H1 (cell line): ENCODE data around the gene PLCB3. TPM values are rescaled to one million over a fixed set of nuclear protein-coding genes. Genes with fewer than 3 reads are reported as not detected.

Experiments used
- CTCF ChIA-PET: fragments of 300-600 bp; sonication (Branson Sonifier 250); formaldehyde crosslinking; loops from one replicate; lab custom pipeline; 2021; ENCODE audit not compliant: partially characterized antibody; lab: Charles Lee
- POLR2A ChIA-PET: fragments of 300-600 bp; sonication (Branson Sonifier 250); formaldehyde crosslinking; loops from one replicate; lab custom pipeline; 2021; ENCODE audit warnings: inconsistent platforms; ENCODE audit not compliant: partially characterized antibody; lab: Charles Lee
- DNase-seq, 2 experiments: peaks; one replicate each; pipeline versions ENCODE4 v3.0.0 to v3.0.0-alpha.2; 2010 to 2022; ENCODE audit warnings: low spot score in 2 of 2, low read depth in 1 of 2, mixed read lengths in 1 of 2
- FAIRE-seq: peaks from 2 replicates; lab custom pipeline; 2011; peaks lifted over from hg19 to GRCh38; lab: Jason Lieb, UNC
- H2AFZ ChIP-seq: 2 replicates; pipeline ENCODE4 v1.8.1; 2012; ENCODE audit warnings: low read length, inconsistent platforms
- H2AK5ac ChIP-seq: 2 replicates; pipeline ENCODE4 v1.6.1; 2013; ENCODE audit warnings: low read depth, low read length
- H2BK120ac ChIP-seq: replicated peaks from 2 replicates; pipeline ENCODE3; 2013; ENCODE audit warnings: low read depth, low read length, inconsistent platforms
- H2BK12ac ChIP-seq: 2 replicates; pipeline ENCODE4 v1.6.1; 2013; ENCODE audit warnings: low read depth, low read length
- H2BK15ac ChIP-seq: 2 replicates; pipeline ENCODE4 v1.6.1; 2013; ENCODE audit warnings: low read length
- H2BK20ac ChIP-seq: 2 replicates; pipeline ENCODE4 v1.6.1; 2013; ENCODE audit warnings: low read length
- H2BK5ac ChIP-seq: 2 replicates; pipeline ENCODE4 v1.6.1; 2013; ENCODE audit warnings: low read depth, low read length
- H3K14ac ChIP-seq: 2 replicates; pipeline ENCODE4 v1.6.1; 2013; ENCODE audit warnings: inconsistent platforms; ENCODE audit not compliant: insufficient read length
- H3K18ac ChIP-seq: 2 replicates; pipeline ENCODE4 v1.6.1; 2013; ENCODE audit warnings: low read length; ENCODE audit errors: extremely low read depth
- H3K23ac ChIP-seq: 2 replicates; pipeline ENCODE4 v1.6.1; 2013; ENCODE audit warnings: inconsistent platforms; ENCODE audit not compliant: insufficient read length
- H3K23me2 ChIP-seq: 2 replicates; pipeline ENCODE4 v1.6.1; 2013; ENCODE audit warnings: low read depth, low read length
- H3K27ac ChIP-seq: 2 replicates; pipeline ENCODE4 v1.6.1; 2011; ENCODE audit warnings: low read depth, low read length, inconsistent platforms
- H3K27me3 ChIP-seq, 4 experiments: replicated peaks in 1 of 4; 1 replicate in 1 of 4; 2 replicates in 3 of 4; pipeline versions ENCODE4 v1.6.1 to v1.8.1; 2011 to 2013; ENCODE audit warnings: low read length in 3 of 4, mild to moderate bottlenecking in 3 of 4, inconsistent platforms in 2 of 4, mixed read lengths in 2 of 4, moderate library complexity in 1 of 4; ENCODE audit not compliant: control insufficient read depth in 3 of 4, insufficient read depth in 3 of 4; ENCODE audit errors: extremely low read depth in 1 of 4
- H3K36me3 ChIP-seq, 4 experiments: 2 replicates each; pipeline versions ENCODE4 v1.6.1 to v1.8.1; 2011 to 2013; ENCODE audit warnings: mild to moderate bottlenecking in 4 of 4, low read length in 3 of 4, moderate library complexity in 2 of 4, control low read depth in 1 of 4, inconsistent platforms in 1 of 4; ENCODE audit not compliant: insufficient read depth in 4 of 4, control insufficient read depth in 2 of 4
- H3K4ac ChIP-seq: replicated peaks from 2 replicates; pipeline ENCODE3; 2013; ENCODE audit warnings: low read length, low read depth, mixed read lengths, inconsistent platforms; ENCODE audit not compliant: insufficient read length
- H3K4me1 ChIP-seq, 4 experiments: replicated peaks in 1 of 4; 1 replicate in 1 of 4; 2 replicates in 3 of 4; pipeline versions ENCODE4 v1.6.1 to v1.8.1; 2011 to 2013; ENCODE audit warnings: low read length in 3 of 4, inconsistent platforms in 2 of 4, mixed read lengths in 1 of 4; ENCODE audit not compliant: insufficient read depth in 4 of 4, control insufficient read depth in 3 of 4
- H3K4me2 ChIP-seq, 2 experiments: 2 replicates each; pipeline versions ENCODE4 v1.6.1 to v1.8.1; 2011 to 2013; ENCODE audit warnings: low read depth in 2 of 2, low read length in 2 of 2, control low read depth in 1 of 2, inconsistent platforms in 1 of 2, mild to moderate bottlenecking in 1 of 2; ENCODE audit not compliant: insufficient read depth in 1 of 2
- H3K4me3 ChIP-seq, 4 experiments: fragments of 200-600, 300-600 bp in 1 of 4; sonication (generic), shearing (Covaris generic), sonication (Bioruptor Twin) in 1 of 4; 2 replicates each; pipeline versions ENCODE4 v1.5.1 to v1.8.1; 2011 to 2016; ENCODE audit warnings: low read length in 4 of 4, low read depth in 3 of 4, control low read depth in 2 of 4, inconsistent platforms in 2 of 4, mild to moderate bottlenecking in 2 of 4, mixed read lengths in 1 of 4, moderate library complexity in 1 of 4; ENCODE audit not compliant: insufficient read depth in 2 of 4; ENCODE audit errors: extremely low read depth in 1 of 4
- H3K56ac ChIP-seq: replicated peaks from 2 replicates; pipeline ENCODE3; 2013; ENCODE audit warnings: low read depth, mild to moderate bottlenecking, mixed read lengths, low read length, inconsistent platforms; ENCODE audit not compliant: insufficient read length
- H3K79me1 ChIP-seq: 2 replicates; pipeline ENCODE4 v1.6.1; 2013; ENCODE audit warnings: low read depth, low read length, control low read depth
- H3K79me2 ChIP-seq, 2 experiments: 2 replicates each; pipeline versions ENCODE4 v1.6.1 to v1.8.1; 2012 to 2013; ENCODE audit warnings: low read length in 2 of 2, mild to moderate bottlenecking in 2 of 2, inconsistent platforms in 1 of 2; ENCODE audit not compliant: insufficient read depth in 2 of 2, control insufficient read depth in 1 of 2
- H3K9ac ChIP-seq, 4 experiments: replicated peaks in 1 of 4; 1 replicate in 1 of 4; 2 replicates in 3 of 4; pipeline versions ENCODE4 v1.6.1 to v1.8.1; 2011 to 2013; ENCODE audit warnings: low read depth in 3 of 4, low read length in 3 of 4, control low read depth in 2 of 4, mild to moderate bottlenecking in 2 of 4, moderate library complexity in 2 of 4, inconsistent platforms in 1 of 4; ENCODE audit errors: extremely low read depth in 1 of 4
- H3K9me3 ChIP-seq, 2 experiments: 2 replicates each; pipeline versions ENCODE4 v1.6.1 to v1.8.1; 2012 to 2013; ENCODE audit warnings: mild to moderate bottlenecking in 2 of 2, moderate library complexity in 2 of 2, control low read depth in 1 of 2, inconsistent platforms in 1 of 2, low read depth in 1 of 2, low read length in 1 of 2, mixed read lengths in 1 of 2; ENCODE audit not compliant: insufficient read depth in 2 of 2
- H4K20me1 ChIP-seq, 2 experiments: replicated peaks in 1 of 2; 2 replicates each; pipeline versions ENCODE3 to v1.8.1; 2011 to 2013; ENCODE audit warnings: inconsistent platforms in 2 of 2, low read length in 2 of 2, mild to moderate bottlenecking in 1 of 2; ENCODE audit not compliant: insufficient read depth in 2 of 2, control insufficient read depth in 1 of 2
- H4K5ac ChIP-seq: 2 replicates; pipeline ENCODE4 v1.6.1; 2013; ENCODE audit warnings: low read length, low read depth, mixed read lengths, inconsistent platforms; ENCODE audit not compliant: insufficient read length
- H4K8ac ChIP-seq: 2 replicates; pipeline ENCODE4 v1.8.0; 2013; ENCODE audit warnings: mild to moderate bottlenecking, moderate library complexity, low read length, inconsistent platforms; ENCODE audit not compliant: insufficient read depth; ENCODE audit errors: extremely low read depth
- H4K91ac ChIP-seq: replicated peaks from 2 replicates; pipeline ENCODE3; 2013; ENCODE audit warnings: low read length, mixed read lengths, inconsistent platforms; ENCODE audit not compliant: insufficient read length
- EZH2 ChIP-seq: fragments of 200-600 bp; sonication (generic); IDR thresholded peaks from 2 replicates; pipeline ENCODE4 v1.7.1; 2012; ENCODE audit warnings: low read depth, mild to moderate bottlenecking, moderate library complexity, low read length, inconsistent platforms; ENCODE audit not compliant: severe bottlenecking
- JUND ChIP-seq: IDR thresholded peaks from 2 replicates; pipeline ENCODE4 v1.6.1; 2011; ENCODE audit warnings: mild to moderate bottlenecking, improper control_type of control experiment, low read length
- KDM5A ChIP-seq: fragments of 200-600 bp; IDR thresholded peaks from 2 replicates; pipeline ENCODE4 v1.7.1; 2012; ENCODE audit warnings: mild to moderate bottlenecking, low read length, inconsistent platforms, mixed read lengths
- WGBS, 2 experiments: shearing (Covaris generic) in 1 of 2; methylation state at CpG; one replicate each; pipeline versions ENCODE4 v1.1.6 to v1.1.7; 2013 to 2015; ENCODE audit warnings: low lambda C conversion rate in 2 of 2, mixed read lengths in 2 of 2, inconsistent platforms in 1 of 2, low coverage in 1 of 2, missing lambda C conversion rate in 1 of 2; ENCODE audit not compliant: insufficient replicate concordance in 2 of 2, insufficient coverage in 1 of 2, insufficient read length in 1 of 2; ENCODE audit errors: extremely low coverage in 1 of 2, missing lambda C conversion rate in 1 of 2; 5-methylcytosine and 5-hydroxymethylcytosine counted together
- polyA plus RNA-seq, 7 experiments: library from polyadenylated mRNA; depleted of rRNA in 3 of 7; stranded (reverse) in 5 of 7; unstranded in 2 of 7; fragments of >200 nt in 5 of 7; fragments of 200-250 nt in 2 of 7; gene quantifications; 1 replicate in 5 of 7; 2 replicates in 1 of 7; 4 replicates in 1 of 7; pipeline versions ENCODE4 v1.2.1 to v1.2.3, GENCODE V29; 2011 to 2013; ENCODE audit warnings: missing spikeins in 2 of 7, mixed read lengths in 2 of 7
- total RNA-seq: library from RNA; stranded (reverse); fragmentation: NEBNext Ultra II Directional; extraction: Animal tissue kit (Norgen Biotek cat#: 25700); gene quantifications from 2 replicates; pipeline ENCODE4 v1.2.1, GENCODE V29; 2021

The PLCB3 gene
- total and polyA plus RNA-seq, 2 of the 8 experiments (the other 6 are each of a cell fraction or from before 2014, with no cell fraction given) = 47.2 to 104 TPM

DNA sequence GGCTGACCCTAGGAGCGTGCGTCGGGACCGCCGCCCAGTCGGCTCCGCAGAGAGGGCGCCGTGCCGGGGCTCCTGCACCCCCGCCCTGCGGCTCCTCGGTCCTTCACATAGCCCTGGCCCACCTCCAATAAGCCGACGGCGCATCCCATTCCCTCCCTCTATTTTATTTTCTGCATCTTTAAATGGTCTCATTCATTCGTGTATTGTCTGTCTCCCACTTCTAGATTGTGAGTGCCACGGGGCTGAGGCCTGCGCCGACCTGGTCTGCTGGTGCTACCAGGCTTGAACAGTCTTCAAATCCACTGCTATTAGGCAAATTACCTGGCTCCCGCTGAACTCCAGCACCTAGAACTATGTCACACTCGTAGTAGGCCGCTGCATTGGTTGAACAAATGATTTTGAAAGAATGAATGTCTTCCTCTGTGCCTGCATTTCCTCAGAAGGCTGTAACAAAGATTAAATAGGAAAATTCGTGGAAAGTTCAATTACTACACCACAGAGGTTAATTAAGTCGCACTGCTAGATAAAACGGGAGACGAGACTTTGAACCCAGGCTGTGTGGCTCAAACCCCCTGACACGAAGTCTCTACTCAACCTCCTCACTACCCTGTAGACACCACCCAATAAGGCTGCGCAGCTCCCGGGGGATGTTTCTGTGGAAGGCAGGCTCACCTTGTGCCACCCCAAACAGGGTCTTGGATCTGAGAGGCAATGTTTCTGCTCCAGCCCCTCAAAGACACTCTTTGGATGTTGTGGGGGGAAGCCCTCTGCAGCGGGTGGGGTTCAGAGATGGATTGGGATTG lies 3.4 kb upstream of the PLCB3 start:
- H3K36me3 ChIP-seq = peaks cover 0 to 17% (median 4%) of the 10 kb centered on the region in 4 experiments; a peak in 4 of 8 replicates
- H3K18ac ChIP-seq = peak overlapping the region; percentile 62
- 40% methylated on average over 31 of the region's 31 CpGs; no CpG with 5 or more reads in 1 of the 2 experiments for WGBS, 2 experiments
- peaks cover 2 to 17% of the 10 kb centered on the region in 2 experiments for H4K20me1 ChIP-seq
- no peak for TF ChIP-seq KDM5A
- TF ChIP-seq JUND = no peak
- no peak for TF ChIP-seq EZH2
- H3K27ac ChIP-seq = no peak overlapping the region
- H4K8ac ChIP-seq = peak overlapping the region; percentile 63; the same call in 1 of the 2 replicates
- no peaks in the 10 kb centered on the region for H3K9me3 ChIP-seq
- DNase-seq (no peak), FAIRE-seq (no peak)
- peaks cover 6% of the 10 kb centered on the region for H3K79me1 ChIP-seq
- ChIA-PET POLR2A (interaction anchor here (0.7 to 13.1 kb wide), 18 partner anchors 11 to 331 kb away, joined by 3 to 352 read pairs (median 4); partner anchors contain the start of genes BAD, DNAJC4, ESRRA and FERMT3), CTCF (interaction anchor here (0.8 to 10.0 kb wide), 11 partner anchors 14 to 1007 kb away, joined by 3 to 102 read pairs (median 5); partner anchors contain the start of genes CATSPERZ, ESRRA, FERMT3 and NUDT22)
- peaks cover 0 to 45% (median 36%) of the 10 kb centered on the region in 4 experiments; a peak in 6 of 7 replicates for H3K4me1 ChIP-seq
- peaks cover 20% of the 10 kb centered on the region for H3K23me2 ChIP-seq
- H3K4ac ChIP-seq = peak overlapping the region; percentile 73
- H3K4me2 ChIP-seq = peak overlapping the region; percentile 73 to 99
- H2BK15ac ChIP-seq = peak overlapping the region; percentile 95
- no peaks in the 10 kb centered on the region for H3K27me3 ChIP-seq
- peak overlapping the region; percentile 54 for H4K91ac ChIP-seq
- peaks cover 6 to 27% of the 10 kb centered on the region in 2 experiments; a peak in 3 of 4 replicates for H3K79me2 ChIP-seq
- 0 out of 2 replicates have a peak overlapping the region, but pooled peaks have one; percentile 16 for H2BK20ac ChIP-seq
- H2BK5ac ChIP-seq = peak overlapping the region; percentile 88; the same call in 1 of the 2 replicates
- H3K9ac ChIP-seq = no peak overlapping the region
- peak overlapping the region; percentile 82; the same call in 1 of the 2 replicates for H2BK12ac ChIP-seq
- H3K56ac ChIP-seq = peak overlapping the region; percentile 5
- H3K23ac ChIP-seq = no peak overlapping the region
- H2AK5ac ChIP-seq = peak overlapping the region; percentile 32; the same call in 1 of the 2 replicates
- peak overlapping the region; percentile 12 for H4K5ac ChIP-seq
- H3K4me3 ChIP-seq = peak overlapping the region; percentile 56 to 83 (median 70); a peak in 7 of 8 replicates
- peak overlapping the region; percentile 18 for H2BK120ac ChIP-seq
- H3K14ac ChIP-seq = no peak overlapping the region
- no peak overlapping the region for H2AFZ ChIP-seq
